Activated T-cell treated with anti-CD3 and anti-CD28 coated beads, Interleukin-2, amount 50 U/mL, for 4 hours (primary cell): ENCODE results near the gene SHBG. TPM values are rescaled to one million over a fixed set of nuclear protein-coding genes. Genes with fewer than 3 reads are reported as not detected.

Source experiments
- total RNA-seq, 3 donors: library from RNA; stranded (reverse); gene quantifications; one replicate each; pipeline ENCODE4 v1.2.1, GENCODE V29; 2021

Gene SHBG
- total RNA-seq, 3 donors from 2014 or later = not detected

Other genes with a start within 250 kb of the SHBG start
- 1 to 10 TPM; 5.6 to 7.4 (median 6.0) TPM for gene TNK1, start 249.0 kb upstream of the SHBG start, total RNA-seq
- gene PLSCR3, start 235.6 kb upstream of the SHBG start, total RNA-seq = 10 to 100 TPM; 67.7 to 69.1 (median 68.9) TPM
- gene TMEM256, start 226.0 kb upstream of the SHBG start, total RNA-seq = 10 to 100 TPM; 29.9 to 33.4 (median 32.0) TPM
- 1 to 10 TPM; 4.9 to 6.4 (median 5.9) TPM for gene NLGN2, start 222.3 kb upstream of the SHBG start, total RNA-seq
- gene SPEM1, start 209.8 kb upstream of the SHBG start, total RNA-seq = not detected
- gene SPEM2, start 204.5 kb upstream of the SHBG start, total RNA-seq = not detected
- not detected for gene SPEM3, start 201.3 kb upstream of the SHBG start, total RNA-seq
- 10 to 100 TPM; 11.8 to 13.9 (median 12.0) TPM for gene TMEM102, start 194.7 kb upstream of the SHBG start, total RNA-seq
- gene FGF11, start 190.6 kb upstream of the SHBG start, total RNA-seq = under 1 TPM; 0.19 to 0.32 (median 0.28) TPM
- gene CHRNB1, start 185.1 kb upstream of the SHBG start, total RNA-seq = 1 to 10 TPM; 3.9 to 4.6 (median 4.3) TPM
- gene ZBTB4, start 150.5 kb upstream of the SHBG start, total RNA-seq = 10 to 100 TPM; 16.0 to 18.0 (median 17.5) TPM
- not detected for gene SLC35G6, start 148.7 kb upstream of the SHBG start, total RNA-seq
- gene POLR2A, start 145.8 kb upstream of the SHBG start, total RNA-seq = 100 to 1,000 TPM; 184 to 188 (median 188) TPM
- 1 to 10 TPM; 4.6 to 6.5 (median 6.1) TPM for gene TNFSF12, start 81.1 kb upstream of the SHBG start, total RNA-seq
- gene TNFSF13, start 71.4 kb upstream of the SHBG start, total RNA-seq = 1 to 10 TPM in 2 of 3 donors, under 1 TPM in 1; 0.98 to 1.4 (median 1.3) TPM
- gene SENP3, start 68.2 kb upstream of the SHBG start, total RNA-seq = 100 to 1,000 TPM; 138 to 153 (median 146) TPM
- gene CD68, start 50.5 kb upstream of the SHBG start, total RNA-seq = 1 to 10 TPM; 4.8 to 5.3 (median 4.9) TPM
- gene MPDU1, start 46.3 kb upstream of the SHBG start, total RNA-seq = 100 to 1,000 TPM; 110 to 134 (median 114) TPM
- gene SOX15, start 40.0 kb upstream of the SHBG start, total RNA-seq = under 1 TPM; 0.20 to 0.38 (median 0.24) TPM
- 10 to 100 TPM; 53.7 to 57.6 (median 54.2) TPM for gene FXR2, start 15.2 kb upstream of the SHBG start, total RNA-seq
- gene SAT2, start 2.3 kb upstream of the SHBG start, total RNA-seq = 10 to 100 TPM; 14.9 to 18.1 (median 16.8) TPM
- under 1 TPM; 0.10 to 0.24 (median 0.13) TPM for gene ATP1B2, start 20.8 kb downstream of the SHBG start, total RNA-seq
- gene TP53, start 57.4 kb downstream of the SHBG start, total RNA-seq = 100 to 1,000 TPM in 1 of 3 donors, 10 to 100 TPM in 2; 93.0 to 106 (median 98.9) TPM
- gene WRAP53, start 58.3 kb downstream of the SHBG start, total RNA-seq = 10 to 100 TPM; 27.3 to 34.9 (median 34.3) TPM
- under 1 TPM in 1 of 3 donors, not detected in 2; 0.08 TPM for gene EFNB3, start 75.1 kb downstream of the SHBG start, total RNA-seq
- not detected for gene DNAH2, start 87.6 kb downstream of the SHBG start, total RNA-seq
- gene KDM6B, start 204.1 kb downstream of the SHBG start, total RNA-seq = 100 to 1,000 TPM; 187 to 226 (median 206) TPM
- 10 to 100 TPM in 1 of 3 donors, 1 to 10 TPM in 2; 8.9 to 11.1 (median 9.9) TPM for gene TMEM88, start 224.9 kb downstream of the SHBG start, total RNA-seq
- 10 to 100 TPM; 40.4 to 47.5 (median 41.5) TPM for gene NAA38, start 227.4 kb downstream of the SHBG start, total RNA-seq
- gene CYB5D1, start 227.9 kb downstream of the SHBG start, total RNA-seq = 10 to 100 TPM; 19.7 to 20.8 (median 20.6) TPM